Ascending aorta (tissue), 2 donors: ENCODE data around the gene BCL10. TPM values are rescaled to one million over a fixed set of nuclear protein-coding genes. Genes with fewer than 3 reads are reported as not detected.

Experiments used
- DNase-seq, 2 donors: peaks; one replicate each; pipeline ENCODE4 v3.0.0-alpha.2; 2019; ENCODE audit warnings: low spot score in 2 of 2
- H3K27ac ChIP-seq, 2 donors: fragments of 200-600 bp; sonication (generic); one replicate each; pipeline ENCODE4 v1.5.1; 2016 to 2017; ENCODE audit warnings: mild to moderate bottlenecking in 1 of 2
- H3K27me3 ChIP-seq: fragments of 200-600 bp; sonication (generic); one replicate; pipeline ENCODE4 v1.5.1; 2017
- H3K36me3 ChIP-seq, 2 donors: fragments of 200-600 bp; sonication (generic); one replicate each; pipeline ENCODE4 v1.5.1; 2016
- H3K4me1 ChIP-seq, 2 donors: fragments of 200-600 bp; sonication (generic); one replicate each; pipeline ENCODE4 v1.5.1; 2016 to 2017; ENCODE audit warnings: mild to moderate bottlenecking in 1 of 2
- H3K4me3 ChIP-seq, 2 donors: fragments of 200-600 bp; sonication (generic); one replicate each; pipeline ENCODE4 v1.5.1; 2016 to 2017; ENCODE audit warnings: mild to moderate bottlenecking in 1 of 2
- H3K9me3 ChIP-seq, 2 donors: fragments of 200-600 bp; sonication (generic); one replicate each; pipeline ENCODE4 v1.5.1; 2016
- intact Hi-C: fragments of 100-400 bp; cut with DNase I; formaldehyde crosslinking; loops from one replicate; pipeline ENCODE4 v1.15.1; 2023
- total RNA-seq: library from RNA; depleted of rRNA; stranded (reverse); fragments of >200 nt; gene quantifications from one replicate; pipeline ENCODE4 v1.1.0, GENCODE V29; 2016
- TF ChIP-seq, protein P1 (sequence below), 3 experiments: fragments of 200-600 bp in 2 of 3; fragments of 450-650 bp in 1 of 3; sonication (generic) in 2 of 3; IDR thresholded peaks; one replicate each; pipeline ENCODE4 v1.5.1; 2016 to 2019; ENCODE audit warnings: antibody characterized with exemption in 3 of 3, mild to moderate bottlenecking in 1 of 3, moderate library complexity in 1 of 3

BCL10 gene
- total RNA-seq, 1 donor from 2014 or later: 3.7 TPM

DNA sequence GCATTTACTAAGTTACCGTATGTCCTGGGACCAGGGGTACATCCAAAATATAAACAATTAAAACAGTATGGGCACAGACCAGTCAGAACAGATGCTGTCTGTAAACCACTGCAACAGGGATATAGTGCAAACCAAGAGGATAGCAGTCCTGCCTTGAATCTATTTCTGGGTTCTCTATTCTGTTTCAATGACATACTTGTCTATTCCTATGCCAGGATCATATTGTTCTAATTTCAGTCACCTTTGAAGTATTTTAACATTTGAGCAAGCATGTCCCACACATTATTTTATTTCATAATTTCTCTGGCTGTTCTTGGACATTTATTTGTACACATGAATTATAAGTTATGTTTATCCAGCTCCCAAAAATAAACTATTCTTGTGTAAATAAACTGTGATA, 47.5 kb downstream of the BCL10 start:
- intact Hi-C loops: no loop called here
- H3K4me1 ChIP-seq: peaks cover 0 to 7% of the 10 kb centered on the region in 2 donors
- no peaks in the 10 kb centered on the region for H3K9me3 ChIP-seq
- TF ChIP-seq, protein P1, sequence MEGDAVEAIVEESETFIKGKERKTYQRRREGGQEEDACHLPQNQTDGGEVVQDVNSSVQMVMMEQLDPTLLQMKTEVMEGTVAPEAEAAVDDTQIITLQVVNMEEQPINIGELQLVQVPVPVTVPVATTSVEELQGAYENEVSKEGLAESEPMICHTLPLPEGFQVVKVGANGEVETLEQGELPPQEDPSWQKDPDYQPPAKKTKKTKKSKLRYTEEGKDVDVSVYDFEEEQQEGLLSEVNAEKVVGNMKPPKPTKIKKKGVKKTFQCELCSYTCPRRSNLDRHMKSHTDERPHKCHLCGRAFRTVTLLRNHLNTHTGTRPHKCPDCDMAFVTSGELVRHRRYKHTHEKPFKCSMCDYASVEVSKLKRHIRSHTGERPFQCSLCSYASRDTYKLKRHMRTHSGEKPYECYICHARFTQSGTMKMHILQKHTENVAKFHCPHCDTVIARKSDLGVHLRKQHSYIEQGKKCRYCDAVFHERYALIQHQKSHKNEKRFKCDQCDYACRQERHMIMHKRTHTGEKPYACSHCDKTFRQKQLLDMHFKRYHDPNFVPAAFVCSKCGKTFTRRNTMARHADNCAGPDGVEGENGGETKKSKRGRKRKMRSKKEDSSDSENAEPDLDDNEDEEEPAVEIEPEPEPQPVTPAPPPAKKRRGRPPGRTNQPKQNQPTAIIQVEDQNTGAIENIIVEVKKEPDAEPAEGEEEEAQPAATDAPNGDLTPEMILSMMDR (IDR thresholded peaks at IDR 0.05): no peak
- H3K36me3 ChIP-seq: no peaks in the 10 kb centered on the region
- H3K27ac ChIP-seq: no peak overlapping the region
- no peak overlapping the region for H3K4me3 ChIP-seq
- no peak for DNase-seq
- H3K27me3 ChIP-seq: no peaks in the 10 kb centered on the region

DNA sequence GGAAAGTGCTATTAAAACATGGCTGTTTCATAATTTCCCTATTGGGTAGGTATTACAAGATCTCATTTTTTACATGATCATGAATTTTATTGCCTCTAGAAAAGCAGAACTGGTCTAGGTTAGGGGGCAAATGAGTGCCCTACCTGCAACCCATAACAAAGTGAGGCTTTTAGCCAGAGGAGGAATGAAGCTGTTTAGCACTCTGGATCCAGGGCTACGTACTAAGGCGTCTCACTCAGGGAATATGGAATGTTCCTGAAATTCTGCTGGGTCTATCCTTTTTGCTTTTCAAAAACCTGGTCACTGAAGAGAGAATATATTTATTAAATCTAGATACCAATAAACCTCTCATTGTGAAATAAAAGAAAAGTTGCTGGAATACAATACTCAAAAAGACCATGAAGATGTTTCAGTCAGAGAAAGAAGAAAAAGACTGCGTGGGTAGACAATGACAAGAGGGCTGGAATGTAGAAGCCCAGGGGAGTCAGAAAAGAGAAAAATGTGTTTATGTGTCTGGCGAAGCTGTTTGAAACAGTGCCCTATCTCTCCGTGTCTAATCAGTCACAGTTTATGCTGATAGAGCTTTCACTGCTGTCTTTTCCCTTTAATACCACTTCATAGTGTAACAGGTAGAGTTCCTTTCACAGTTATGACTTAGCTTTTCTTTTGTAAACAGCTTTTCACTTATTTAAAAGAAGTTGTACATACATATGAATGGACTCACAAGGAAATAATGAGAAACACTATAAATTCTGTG, 50.6 kb downstream of the BCL10 start:
- Histone ChIP-seq H3K9me3 (no peaks in the 10 kb centered on the region), H3K27ac (no peak overlapping the region), H3K36me3 (no peaks in the 10 kb centered on the region), H3K4me3 (no peak overlapping the region), H3K4me1 (peaks cover 3 to 10% of the 10 kb centered on the region in 2 donors), H3K27me3 (no peaks in the 10 kb centered on the region)
- intact Hi-C loops: no loop called here
- no peak for DNase-seq
- TF ChIP-seq, protein P1 (IDR thresholded peaks at IDR 0.05): no peak

DNA sequence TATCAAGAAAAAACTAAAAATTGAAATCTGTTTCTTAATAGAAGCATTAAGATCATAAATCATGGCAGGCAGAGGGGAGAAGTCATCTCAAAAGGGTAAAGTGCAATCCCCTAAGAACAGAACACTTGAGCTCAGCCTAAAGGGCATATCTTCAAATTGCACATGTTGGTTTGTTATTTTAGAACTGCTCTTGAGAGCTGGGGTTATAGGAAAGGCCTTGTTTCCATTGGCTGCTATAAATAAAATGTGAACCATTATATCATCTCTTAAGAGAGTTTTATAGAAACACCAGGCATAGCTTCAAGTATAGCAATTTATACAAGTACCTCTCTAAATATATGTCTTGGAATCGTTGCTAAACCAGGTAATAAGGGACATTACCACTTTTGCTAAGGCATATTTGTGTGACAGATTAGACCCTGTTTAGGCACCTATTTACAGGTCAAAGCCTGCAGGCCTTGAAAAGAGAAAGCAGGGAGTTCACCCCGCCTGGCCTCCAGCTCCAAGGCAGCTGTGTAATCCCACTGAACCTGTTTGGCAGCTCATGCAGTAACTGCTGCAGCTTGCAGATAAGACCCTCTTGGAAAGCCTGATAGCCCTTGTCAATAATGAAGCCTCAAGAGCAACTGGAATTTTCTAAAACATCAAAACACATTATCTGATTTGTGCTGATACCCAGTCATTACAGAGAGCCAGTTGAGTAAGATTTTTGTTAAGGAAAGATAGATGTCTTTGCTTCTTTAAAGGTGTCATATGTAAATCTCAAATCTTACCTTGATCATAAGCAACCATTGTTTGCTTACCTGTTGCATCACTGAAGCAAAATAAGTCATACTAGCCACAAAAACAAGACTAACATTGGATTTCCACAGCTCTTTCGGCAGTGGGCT, 51.5 kb downstream of the BCL10 start:
- H3K27me3 ChIP-seq: no peaks in the 10 kb centered on the region
- intact Hi-C loops: no loop called here
- H3K27ac ChIP-seq: no peak overlapping the region
- TF ChIP-seq, protein P1 (IDR thresholded peaks at IDR 0.05): no peak
- no peaks in the 10 kb centered on the region for H3K9me3 ChIP-seq
- no peak overlapping the region for H3K4me3 ChIP-seq
- no peak for DNase-seq
- H3K36me3 ChIP-seq: no peaks in the 10 kb centered on the region
- H3K4me1 ChIP-seq: peaks cover 3 to 10% of the 10 kb centered on the region in 2 donors

DNA sequence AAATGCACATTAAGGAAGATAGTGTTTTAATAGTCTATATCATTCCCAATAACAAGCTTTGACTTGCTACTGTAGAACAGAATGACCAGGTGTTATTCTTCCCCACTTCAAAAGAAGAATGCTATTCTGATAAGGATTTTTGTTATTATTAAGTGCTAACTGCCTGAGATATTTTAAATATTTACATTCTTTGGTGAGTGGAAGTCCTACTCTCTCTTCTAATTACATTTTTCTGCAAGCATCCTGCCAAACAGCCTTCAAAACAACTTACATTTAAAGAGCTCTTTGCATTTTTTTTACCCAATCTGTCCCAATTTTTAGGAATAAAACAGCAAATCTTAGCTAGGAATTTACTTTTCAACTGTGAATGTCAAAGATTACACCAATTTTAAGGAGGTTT, 52.1 kb downstream of the BCL10 start:
- no peak for DNase-seq

DNA sequence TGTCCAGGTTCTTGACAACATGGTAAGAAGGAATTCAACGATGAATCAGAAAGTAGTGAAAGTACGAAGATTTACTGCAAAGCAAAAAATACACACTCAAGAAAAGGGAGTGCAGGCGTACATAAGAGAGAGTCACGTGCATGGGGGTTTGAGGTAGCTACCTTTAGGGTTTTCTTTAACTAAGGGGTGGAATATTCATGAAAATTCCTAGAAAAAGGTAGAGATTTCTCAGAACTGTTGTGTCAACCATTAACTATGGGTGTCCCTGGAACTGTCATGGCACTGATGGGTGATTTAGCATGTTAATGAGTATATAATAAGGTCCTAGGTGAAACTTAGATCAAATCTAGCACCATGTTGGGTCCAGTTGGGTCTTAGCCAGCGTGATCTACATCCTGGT, 53.1 kb downstream of the BCL10 start:
- no peak overlapping the region for H3K4me3 ChIP-seq
- no peak for DNase-seq
- intact Hi-C loops: no loop called here
- no peaks in the 10 kb centered on the region for H3K27me3 ChIP-seq
- H3K9me3 ChIP-seq: no peaks in the 10 kb centered on the region
- no peaks in the 10 kb centered on the region for H3K36me3 ChIP-seq
- H3K27ac ChIP-seq: no peak overlapping the region
- TF ChIP-seq, protein P1 (IDR thresholded peaks at IDR 0.05): no peak
- H3K4me1 ChIP-seq: peaks cover 3 to 10% of the 10 kb centered on the region in 2 donors

More for the DNA sequence above, 52.1 kb downstream of the BCL10 start:
- Histone ChIP-seq H3K27me3 (no peaks in the 10 kb centered on the region), H3K4me3 (no peak overlapping the region), H3K27ac (no peak overlapping the region), H3K9me3 (no peaks in the 10 kb centered on the region), H3K4me1 (peaks cover 3 to 10% of the 10 kb centered on the region in 2 donors), H3K36me3 (no peaks in the 10 kb centered on the region)
- intact Hi-C loops: no loop called here
- TF ChIP-seq, protein P1 (IDR thresholded peaks at IDR 0.05): no peak
